Fibroblast of mammary gland (primary cell): ENCODE results near the gene WIPI1.

Experiments
- DNase-seq: peaks from one replicate; pipeline ENCODE4 v3.0.0-alpha.2; 2010; ENCODE audit warnings: low read depth
- H3K4me3 ChIP-seq: 2 replicates; pipeline ENCODE4 v1.5.1; 2011; ENCODE audit warnings: low read depth, mild to moderate bottlenecking, low read length, moderate library complexity; ENCODE audit not compliant: control insufficient read depth
- TF ChIP-seq, protein P1 (sequence below): conservative IDR thresholded peaks from 2 replicates; pipeline ENCODE4 v1.5.1; 2011; ENCODE audit warnings: low read depth, low read length, inconsistent platforms; ENCODE audit not compliant: control insufficient read depth, insufficient read depth

WIPI1 gene

DNA sequence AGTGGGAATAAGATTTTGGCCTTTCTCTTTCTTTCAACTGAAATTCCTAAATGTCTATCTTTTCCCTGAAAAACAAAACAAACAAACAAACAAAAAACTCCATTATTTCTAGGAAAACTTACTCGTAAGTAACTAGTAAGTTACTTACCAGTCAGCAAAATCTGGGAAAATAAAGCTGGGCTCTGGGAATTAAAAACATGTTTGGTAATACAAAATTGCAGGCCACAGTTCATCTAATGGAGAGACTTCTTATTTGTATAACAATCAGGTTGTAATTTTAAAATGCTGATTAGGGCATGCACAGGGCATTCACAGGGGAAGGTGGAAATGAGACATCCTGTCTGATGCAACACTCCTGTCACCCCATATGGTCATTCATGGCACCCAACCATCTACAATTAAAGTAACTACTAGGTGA, 3.8 kb upstream of the WIPI1 start:
- no peak for DNase-seq
- TF ChIP-seq, protein P1, sequence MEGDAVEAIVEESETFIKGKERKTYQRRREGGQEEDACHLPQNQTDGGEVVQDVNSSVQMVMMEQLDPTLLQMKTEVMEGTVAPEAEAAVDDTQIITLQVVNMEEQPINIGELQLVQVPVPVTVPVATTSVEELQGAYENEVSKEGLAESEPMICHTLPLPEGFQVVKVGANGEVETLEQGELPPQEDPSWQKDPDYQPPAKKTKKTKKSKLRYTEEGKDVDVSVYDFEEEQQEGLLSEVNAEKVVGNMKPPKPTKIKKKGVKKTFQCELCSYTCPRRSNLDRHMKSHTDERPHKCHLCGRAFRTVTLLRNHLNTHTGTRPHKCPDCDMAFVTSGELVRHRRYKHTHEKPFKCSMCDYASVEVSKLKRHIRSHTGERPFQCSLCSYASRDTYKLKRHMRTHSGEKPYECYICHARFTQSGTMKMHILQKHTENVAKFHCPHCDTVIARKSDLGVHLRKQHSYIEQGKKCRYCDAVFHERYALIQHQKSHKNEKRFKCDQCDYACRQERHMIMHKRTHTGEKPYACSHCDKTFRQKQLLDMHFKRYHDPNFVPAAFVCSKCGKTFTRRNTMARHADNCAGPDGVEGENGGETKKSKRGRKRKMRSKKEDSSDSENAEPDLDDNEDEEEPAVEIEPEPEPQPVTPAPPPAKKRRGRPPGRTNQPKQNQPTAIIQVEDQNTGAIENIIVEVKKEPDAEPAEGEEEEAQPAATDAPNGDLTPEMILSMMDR: no peak
- H3K4me3 ChIP-seq: no peak overlapping the region

DNA sequence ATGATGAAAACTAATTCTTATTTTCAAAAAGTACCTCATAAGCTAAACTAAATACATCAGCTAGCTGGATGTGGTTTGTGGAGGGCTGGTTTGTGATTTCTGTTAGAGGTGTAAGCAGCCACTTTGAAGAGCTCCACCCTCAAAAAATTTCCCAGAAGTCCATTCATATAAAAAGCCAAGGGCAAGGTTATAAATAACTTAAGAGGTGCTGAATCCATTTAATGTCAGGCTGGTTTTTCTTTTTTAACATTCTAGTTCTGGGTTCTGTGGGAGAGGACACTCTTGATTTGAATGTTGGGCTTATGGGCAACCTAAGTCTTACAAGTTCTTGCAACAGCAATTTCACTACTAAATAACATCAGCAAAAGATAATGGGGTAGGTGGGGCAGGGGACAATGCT, 3.4 kb upstream of the WIPI1 start:
- no peak for DNase-seq
- H3K4me3 ChIP-seq: no peak overlapping the region
- TF ChIP-seq, protein P1: no peak

DNA sequence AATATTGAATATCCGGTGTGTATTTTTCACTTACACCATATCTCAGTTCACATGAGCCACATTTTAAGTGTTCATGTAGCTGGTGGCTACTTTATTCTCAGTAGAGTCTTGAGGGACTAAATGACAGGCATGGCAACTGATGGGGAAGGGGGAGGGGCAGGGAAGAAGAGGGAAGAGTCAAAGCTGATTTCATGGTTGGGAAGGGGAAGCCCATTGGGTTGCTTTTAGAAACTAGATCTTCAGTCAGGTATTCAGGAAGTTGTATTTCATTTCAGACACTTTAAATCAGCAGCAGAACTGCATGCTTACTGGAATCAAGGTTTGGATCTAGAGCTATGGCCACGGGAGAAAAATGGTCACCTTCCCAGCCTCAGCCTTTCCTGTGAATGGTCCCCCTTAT, 2.9 kb upstream of the WIPI1 start:
- TF ChIP-seq, protein P1: no peak
- no peak for DNase-seq
- no peak overlapping the region for H3K4me3 ChIP-seq

DNA sequence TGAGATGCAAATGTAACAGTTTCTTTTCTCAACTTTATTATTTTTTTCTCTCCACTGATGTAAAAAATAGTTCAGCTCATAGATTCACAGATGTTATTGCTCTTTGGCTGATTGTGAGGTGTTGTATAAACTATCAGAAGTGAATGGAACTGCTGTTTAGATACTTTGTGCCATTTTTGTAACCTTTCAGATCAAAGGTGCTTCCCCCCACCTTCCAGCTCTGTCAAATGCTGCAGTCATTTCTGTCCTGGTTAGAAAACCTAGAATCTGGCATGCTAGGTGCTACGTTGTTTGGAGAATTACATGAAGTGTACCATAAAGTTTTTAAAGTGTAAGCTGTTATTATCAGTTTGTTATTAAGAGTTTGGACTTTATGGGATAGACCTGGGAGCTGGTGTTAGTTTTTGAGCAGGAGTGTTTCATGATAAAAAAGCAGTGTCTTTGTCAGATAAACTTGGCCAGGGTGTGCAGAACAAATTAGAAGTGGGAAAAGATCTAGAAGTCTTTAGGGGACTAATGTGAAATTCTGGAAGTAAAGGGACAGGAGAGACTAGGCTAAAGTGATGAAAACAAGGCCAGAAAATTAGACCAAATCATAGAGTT, 1.8 kb upstream of the WIPI1 start:
- TF ChIP-seq, protein P1: no peak
- no peak for DNase-seq
- no peak overlapping the region for H3K4me3 ChIP-seq

DNA sequence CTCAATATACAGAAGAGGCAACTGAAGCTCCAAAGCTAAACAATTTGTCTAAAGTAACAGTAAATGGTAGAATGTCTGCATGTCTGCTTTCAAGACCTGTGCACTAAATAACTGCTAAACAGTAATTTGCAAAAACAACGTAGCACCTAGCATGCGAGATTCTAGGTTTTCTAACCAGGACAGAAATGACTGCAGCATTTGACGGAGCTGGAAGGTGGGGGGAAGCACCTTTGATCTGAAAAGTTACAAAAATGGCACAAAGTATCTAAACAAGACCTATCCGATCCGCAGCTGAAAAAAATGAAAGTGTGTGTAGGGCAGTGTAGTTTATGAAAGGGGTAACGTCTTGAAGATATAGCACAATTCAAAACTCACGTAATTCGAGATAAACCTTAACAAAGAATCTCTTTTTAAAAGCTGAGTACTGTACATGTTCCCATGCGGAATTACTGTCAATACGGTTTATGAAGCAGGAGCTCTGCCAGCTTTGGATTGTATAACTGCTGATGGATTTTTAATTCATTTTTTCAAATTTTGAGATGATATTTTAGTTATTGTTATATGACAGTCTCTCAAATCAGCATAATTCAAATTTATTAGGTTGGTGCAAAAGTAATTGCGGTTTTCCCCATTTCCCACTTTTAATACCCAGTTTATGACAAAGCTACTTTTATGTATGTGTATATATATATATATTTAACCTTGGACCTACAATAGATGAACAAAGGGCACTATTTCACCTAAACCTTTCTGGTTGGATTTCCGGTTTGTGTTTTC, 1.2 kb upstream of the WIPI1 start:
- TF ChIP-seq, protein P1: no peak
- DNase-seq: no peak
- H3K4me3 ChIP-seq: peak overlapping the region; percentile 64

DNA sequence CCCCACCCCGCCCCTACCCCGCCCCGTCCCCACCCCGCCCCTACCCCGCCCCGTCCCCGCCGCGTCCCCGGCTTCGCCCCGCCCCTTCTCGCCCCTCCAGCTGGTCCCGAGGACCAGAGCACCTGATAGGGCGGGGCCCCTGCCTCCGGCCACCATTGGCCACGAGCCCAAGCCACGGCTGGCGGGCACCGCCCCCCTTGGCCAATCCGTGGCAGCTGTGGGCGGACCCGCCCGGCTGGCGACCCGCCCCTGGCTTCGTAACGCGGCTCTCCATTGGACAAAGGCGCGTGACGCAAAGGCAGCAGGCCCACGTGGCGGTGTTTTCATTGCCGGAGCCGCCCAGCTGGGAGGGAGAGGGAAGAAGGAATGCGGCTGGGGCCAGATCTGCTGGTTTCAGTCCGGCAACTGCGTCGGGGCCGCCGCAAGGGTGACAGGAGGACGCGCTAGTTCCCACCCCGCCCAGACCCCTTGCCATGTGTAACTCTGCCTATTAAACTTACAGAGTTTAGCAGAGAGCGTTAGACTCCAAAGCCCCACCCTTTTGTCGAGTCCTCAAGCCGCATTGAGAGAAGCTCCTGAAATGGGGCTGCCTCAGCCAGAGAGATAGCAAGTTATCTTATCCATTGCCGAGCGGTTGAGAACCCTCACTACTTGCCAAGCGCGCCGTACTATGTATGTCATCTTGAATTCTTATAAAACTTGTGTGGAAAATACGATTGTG, 403 bp upstream of the WIPI1 start:
- TF ChIP-seq, protein P1: no peak
- peak; percentile 97 for DNase-seq
- H3K4me3 ChIP-seq: peak overlapping the region; percentile 64
